Gastroesophageal sphincter (tissue), 4 donors: ENCODE data around the gene DGUOK. TPM values are rescaled to one million over a fixed set of nuclear protein-coding genes. Genes with fewer than 3 reads are reported as not detected.

Experiments used
- ATAC-seq: fragments of 150-250 bp; one replicate; pipeline ENCODE4 v1.9.1; 2016; ENCODE audit warnings: mild to moderate bottlenecking, moderate library complexity
- H3K27ac ChIP-seq, 4 donors: fragments of 200-600 bp; sonication (generic) in 3 of 4; 1 replicate in 3 of 4; 2 replicates in 1 of 4; pipeline ENCODE4 v1.5.1; 2016 to 2019
- H3K27me3 ChIP-seq: fragments of 200-600 bp; sonication (generic); one replicate; pipeline ENCODE4 v1.5.1; 2019
- H3K36me3 ChIP-seq, 2 donors: fragments of 200-600 bp; sonication (generic); one replicate each; pipeline ENCODE4 v1.5.1; 2019; ENCODE audit warnings: control low read depth in 1 of 2
- H3K4me1 ChIP-seq, 3 donors: fragments of 200-600 bp; sonication (generic); 1 replicate in 2 of 3; 2 replicates in 1 of 3; pipeline ENCODE4 v1.5.1; 2016 to 2019; ENCODE audit warnings: control low read depth in 2 of 3
- H3K4me3 ChIP-seq, 2 donors: fragments of 200-600 bp; sonication (generic); one replicate each; pipeline ENCODE4 v1.5.1; 2019; ENCODE audit warnings: mild to moderate bottlenecking in 1 of 2, moderate library complexity in 1 of 2
- H3K9me3 ChIP-seq, 3 donors: fragments of 200-600 bp; sonication (generic); one replicate each; pipeline ENCODE4 v1.5.1; 2017 to 2019; ENCODE audit warnings: control low read depth in 2 of 3
- CTCF ChIP-seq, 4 experiments: fragments of 200-600 bp in 2 of 4; fragments of 450-650 bp in 2 of 4; sonication (generic) in 1 of 4; IDR thresholded peaks; one replicate each; pipeline ENCODE4 v1.5.1; 2017 to 2019; ENCODE audit warnings: antibody characterized with exemption in 4 of 4, mild to moderate bottlenecking in 2 of 4, moderate library complexity in 2 of 4
- EP300 ChIP-seq: sonication (generic); formaldehyde crosslinking; IDR thresholded peaks from one replicate; pipeline ENCODE4 v1.6.1; 2017; ENCODE audit warnings: antibody characterized with exemption, mild to moderate bottlenecking
- POLR2A ChIP-seq, 2 donors: fragments of 450-650 bp; IDR thresholded peaks; one replicate each; pipeline ENCODE4 v1.6.1; 2017; ENCODE audit warnings: antibody characterized with exemption in 2 of 2, mild to moderate bottlenecking in 2 of 2, moderate library complexity in 1 of 2
- POLR2AphosphoS5 ChIP-seq: sonication (generic); formaldehyde crosslinking; IDR thresholded peaks from one replicate; pipeline ENCODE4 v1.6.1; 2017; ENCODE audit warnings: antibody characterized with exemption
- WGBS, 2 donors: methylation state at CpG; one replicate each; pipeline ENCODE4 v1.1.5; 2018; ENCODE audit warnings: low coverage in 1 of 2; 5-methylcytosine and 5-hydroxymethylcytosine counted together
- total RNA-seq, 4 donors: library from RNA; depleted of rRNA; stranded (reverse); fragments of >200 nt; gene quantifications; one replicate each; pipeline ENCODE4 v1.1.0, GENCODE V29; 2016

DGUOK gene
- total RNA-seq, 4 donors from 2014 or later: 32.6 to 61.3 (median 38.6) TPM

GRCh38 chr2:73942664-73943063 is 16.0 kb downstream of the DGUOK start:
- 22 to 31% methylated on average over 2 of the region's 2 CpGs for WGBS, 2 donors
- Histone ChIP-seq H3K9me3 (no peaks in the 10 kb centered on the region), H3K36me3 (peaks cover 0 to 46% of the 10 kb centered on the region in 2 donors), H3K4me1 (peaks cover 0 to 25% (median 0%) of the 10 kb centered on the region in 3 donors), H3K27ac (no peak overlapping the region), H3K4me3 (no peak overlapping the region), H3K27me3 (no peaks in the 10 kb centered on the region)
- TF ChIP-seq POLR2A (IDR thresholded peaks at IDR 0.05): no peak
- ATAC-seq: no peak

- H3K27me3 ChIP-seq: no peaks in the 10 kb centered on the region
- no peak overlapping the region for H3K27ac ChIP-seq
- no peak for ATAC-seq
- WGBS, 2 donors: 85 to 93% methylated on average over 3 to 4 of the region's 4 CpGs
- peaks cover 0 to 6% (median 0%) of the 10 kb centered on the region in 3 donors for H3K4me1 ChIP-seq
- H3K36me3 ChIP-seq: peaks cover 0 to 67% of the 10 kb centered on the region in 2 donors
- no peak for TF ChIP-seq POLR2AphosphoS5
- no peak for TF ChIP-seq EP300
- no peak for TF ChIP-seq CTCF (IDR thresholded peaks at IDR 0.05)
- no peak for TF ChIP-seq POLR2A (IDR thresholded peaks at IDR 0.05)
- H3K4me3 ChIP-seq: no peak overlapping the region
- no peaks in the 10 kb centered on the region for H3K9me3 ChIP-seq
Measured at GRCh38 chr2:73944714-73945113, 18.0 kb downstream of the DGUOK start.

GRCh38 chr2:73946215-73946614 is 19.5 kb downstream of the DGUOK start:
- Histone ChIP-seq H3K4me3 (no peak overlapping the region), H3K4me1 (peaks cover 0 to 6% (median 0%) of the 10 kb centered on the region in 3 donors), H3K36me3 (peaks cover 0 to 74% of the 10 kb centered on the region in 2 donors), H3K27me3 (no peaks in the 10 kb centered on the region), H3K9me3 (no peaks in the 10 kb centered on the region), H3K27ac (no peak overlapping the region)
- TF ChIP-seq POLR2A (IDR thresholded peaks at IDR 0.05): no peak
- no peak for TF ChIP-seq EP300
- no peak for TF ChIP-seq POLR2AphosphoS5
- TF ChIP-seq CTCF (IDR thresholded peaks at IDR 0.05): no peak
- WGBS, 2 donors: 71 to 83% methylated on average over 1 of the region's 1 CpG
- no peak for ATAC-seq

- Histone ChIP-seq H3K4me1 (peaks cover 0 to 10% (median 0%) of the 10 kb centered on the region in 3 donors), H3K4me3 (no peak overlapping the region), H3K36me3 (peaks cover 0 to 77% of the 10 kb centered on the region in 2 donors), H3K27me3 (no peaks in the 10 kb centered on the region), H3K27ac (no peak overlapping the region), H3K9me3 (no peaks in the 10 kb centered on the region)
- TF ChIP-seq CTCF (IDR thresholded peaks at IDR 0.05) (no peak), EP300 (no peak), POLR2A (IDR thresholded peaks at IDR 0.05) (no peak), POLR2AphosphoS5 (no peak)
- ATAC-seq: no peak
- 83% methylated on average over 3 of the region's 3 CpGs; no CpG with 5 or more reads in 1 of the 2 donors for WGBS, 2 donors
Measured at GRCh38 chr2:73946666-73947065, 20.0 kb downstream of the DGUOK start.

GRCh38 chr2:73947412-73948018 is 20.8 kb downstream of the DGUOK start:
- Histone ChIP-seq H3K4me1 (peaks cover 0 to 19% (median 0%) of the 10 kb centered on the region in 3 donors), H3K9me3 (no peaks in the 10 kb centered on the region), H3K27ac (no peak overlapping the region), H3K36me3 (peaks cover 0 to 86% of the 10 kb centered on the region in 2 donors), H3K4me3 (no peak overlapping the region), H3K27me3 (no peaks in the 10 kb centered on the region)
- no peak for ATAC-seq
- 75 to 83% methylated on average over 3 to 4 of the region's 5 CpGs for WGBS, 2 donors
- no peak for TF ChIP-seq POLR2A (IDR thresholded peaks at IDR 0.05)
- TF ChIP-seq EP300: no peak
- TF ChIP-seq CTCF (IDR thresholded peaks at IDR 0.05): no peak
- no peak for TF ChIP-seq POLR2AphosphoS5
